HEK293 (cell line): ENCODE measurements around the gene RPS18.

Experiments used
- GLIS1 ChIP-seq: fragments of 450-650 bp; formaldehyde crosslinking; IDR thresholded peaks from 2 replicates; pipeline ENCODE4 v1.5.1; 2016; ENCODE audit warnings: missing biosample characterization, missing genetic modification characterization
- GLIS2 ChIP-seq: fragments of 450-650 bp; formaldehyde crosslinking; IDR thresholded peaks from 2 replicates; pipeline ENCODE4 v1.5.1; 2016; ENCODE audit warnings: missing biosample characterization, missing genetic modification characterization
- SP2 ChIP-seq: fragments of 450-650 bp; formaldehyde crosslinking; IDR thresholded peaks from 2 replicates; pipeline ENCODE4 v1.5.1; 2016; ENCODE audit warnings: missing biosample characterization, missing genetic modification characterization
- SP3 ChIP-seq: fragments of 450-650 bp; formaldehyde crosslinking; IDR thresholded peaks from 2 replicates; pipeline ENCODE4 v1.5.1; 2016; ENCODE audit warnings: missing biosample characterization, missing genetic modification characterization
- ZBTB20 ChIP-seq: fragments of 450-650 bp; formaldehyde crosslinking; IDR thresholded peaks from 2 replicates; pipeline ENCODE4 v1.5.1; 2016; ENCODE audit warnings: missing biosample characterization, missing genetic modification characterization
- ZBTB7A ChIP-seq: fragments of 450-650 bp; formaldehyde crosslinking; IDR thresholded peaks from 2 replicates; pipeline ENCODE4 v1.5.1; 2016; ENCODE audit warnings: low read depth, missing biosample characterization, missing genetic modification characterization
- ZFP69B ChIP-seq: fragments of 450-650 bp; formaldehyde crosslinking; IDR thresholded peaks from 2 replicates; pipeline ENCODE4 v1.5.1; 2016; ENCODE audit warnings: missing biosample characterization, missing genetic modification characterization
- ZNF10 ChIP-seq: fragments of 450-650 bp; formaldehyde crosslinking; IDR thresholded peaks from 2 replicates; pipeline ENCODE4 v1.5.1; 2017; ENCODE audit warnings: missing biosample characterization, missing genetic modification characterization
- ZNF175 ChIP-seq: fragments of 450-650 bp; formaldehyde crosslinking; IDR thresholded peaks from 2 replicates; pipeline ENCODE4 v1.5.1; 2016; ENCODE audit warnings: missing biosample characterization, missing genetic modification characterization
- ZNF202 ChIP-seq: fragments of 450-650 bp; formaldehyde crosslinking; IDR thresholded peaks from 2 replicates; pipeline ENCODE4 v1.5.1; 2016; ENCODE audit warnings: missing biosample characterization, missing genetic modification characterization, borderline replicate concordance
- ZNF24 ChIP-seq: fragments of 450-650 bp; formaldehyde crosslinking; IDR thresholded peaks from 2 replicates; pipeline ENCODE4 v1.5.1; 2016; ENCODE audit warnings: missing biosample characterization, missing genetic modification characterization
- ZNF248 ChIP-seq: fragments of 450-650 bp; formaldehyde crosslinking; IDR thresholded peaks from 2 replicates; pipeline ENCODE4 v1.5.1; 2017; ENCODE audit warnings: missing biosample characterization, missing genetic modification characterization
- ZNF292 ChIP-seq: fragments of 450-650 bp; formaldehyde crosslinking; IDR thresholded peaks from 2 replicates; pipeline ENCODE4 v1.5.1; 2016; ENCODE audit warnings: low read depth, missing biosample characterization, missing genetic modification characterization, borderline replicate concordance
- ZNF473 ChIP-seq: fragments of 450-650 bp; formaldehyde crosslinking; IDR thresholded peaks from 2 replicates; pipeline ENCODE4 v1.5.1; 2017; ENCODE audit warnings: missing biosample characterization, missing genetic modification characterization
- ZNF521 ChIP-seq: fragments of 450-650 bp; formaldehyde crosslinking; IDR thresholded peaks from 2 replicates; pipeline ENCODE4 v1.5.1; 2017; ENCODE audit warnings: missing biosample characterization, mild to moderate bottlenecking, missing genetic modification characterization
- ZNF571 ChIP-seq: fragments of 450-650 bp; formaldehyde crosslinking; IDR thresholded peaks from 2 replicates; pipeline ENCODE4 v1.5.0; 2017; ENCODE audit warnings: missing biosample characterization, missing genetic modification characterization
- ZNF585B ChIP-seq: fragments of 450-650 bp; formaldehyde crosslinking; IDR thresholded peaks from 2 replicates; pipeline ENCODE4 v1.5.1; 2016; ENCODE audit warnings: missing biosample characterization, missing genetic modification characterization
- ZSCAN30 ChIP-seq: fragments of 450-650 bp; IDR thresholded peaks from 2 replicates; pipeline ENCODE4 v1.5.1; 2018; ENCODE audit warnings: missing biosample characterization, mild to moderate bottlenecking, missing genetic modification characterization, moderate library complexity
- TF ChIP-seq, protein P1 (sequence below): fragments of 450-650 bp; formaldehyde crosslinking; IDR thresholded peaks from 2 replicates; pipeline ENCODE4; 2016; ENCODE audit warnings: missing biosample characterization, missing genetic modification characterization
- TF ChIP-seq, protein P2 (sequence below): fragments of 450-650 bp; formaldehyde crosslinking; IDR thresholded peaks from 2 replicates; pipeline ENCODE4 v1.5.1; 2016; ENCODE audit warnings: missing biosample characterization, missing genetic modification characterization
- TF ChIP-seq, protein P3 (sequence below): fragments of 450-650 bp; formaldehyde crosslinking; IDR thresholded peaks from 2 replicates; pipeline ENCODE4 v1.5.1; 2017; ENCODE audit warnings: missing biosample characterization, missing genetic modification characterization
- TF ChIP-seq, protein P4 (sequence below): fragments of 450-650 bp; formaldehyde crosslinking; IDR thresholded peaks from 2 replicates; pipeline ENCODE4 v1.5.1; 2017; ENCODE audit warnings: missing biosample characterization, missing genetic modification characterization
- TF ChIP-seq, protein P5 (sequence below): fragments of 450-650 bp; formaldehyde crosslinking; IDR thresholded peaks from 2 replicates; pipeline ENCODE4 v1.5.1; 2016; ENCODE audit warnings: missing biosample characterization, missing genetic modification characterization
- TF ChIP-seq, protein P6 (sequence below): fragments of 450-650 bp; formaldehyde crosslinking; conservative IDR thresholded peaks from 2 replicates; pipeline ENCODE4 v1.5.1; 2016; ENCODE audit warnings: low read depth, missing biosample characterization, missing genetic modification characterization

Gene RPS18

DNA sequence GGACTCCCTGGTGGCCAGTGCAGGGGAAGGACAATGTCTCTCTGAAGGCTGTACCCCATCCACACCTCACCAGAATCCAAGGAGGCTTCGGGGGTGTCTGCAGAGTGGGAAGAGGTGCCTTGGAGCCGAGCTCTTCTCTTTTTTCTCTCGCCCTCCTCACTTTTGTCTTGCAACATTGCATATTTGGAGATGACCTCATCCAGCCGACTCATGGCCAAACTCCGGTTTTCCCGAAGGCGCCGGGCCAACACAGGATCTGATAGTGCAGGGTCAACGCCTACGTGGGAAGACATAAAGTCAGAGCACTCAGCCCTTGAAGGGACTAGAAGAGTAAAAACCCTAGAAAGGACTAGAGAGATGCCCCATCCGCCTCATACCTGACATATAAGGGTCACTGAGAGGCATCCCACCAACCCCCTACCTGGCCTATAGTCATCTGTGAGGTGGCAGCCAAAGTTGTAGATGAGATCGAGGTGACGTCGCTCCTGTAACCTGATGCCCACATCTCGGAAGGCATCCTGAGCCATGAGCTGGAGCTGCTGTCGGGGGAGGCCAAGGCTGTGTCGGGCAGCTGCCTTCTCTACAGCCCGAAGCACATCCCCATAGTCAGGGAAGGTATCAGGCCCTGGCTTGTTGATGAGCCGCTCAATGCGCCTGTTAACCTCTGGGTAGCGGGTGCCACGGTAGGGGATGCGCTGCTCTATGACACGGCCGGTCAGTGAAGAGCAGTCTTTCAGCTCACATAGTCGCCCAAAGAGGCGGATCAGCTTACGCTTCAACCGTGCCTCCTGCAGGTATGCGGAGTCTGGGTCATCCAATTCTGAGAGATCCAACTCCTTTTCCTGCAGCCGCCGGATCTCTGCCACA lies 48.7 kb downstream of the RPS18 start (continued):
- TF ChIP-seq, protein P1, sequence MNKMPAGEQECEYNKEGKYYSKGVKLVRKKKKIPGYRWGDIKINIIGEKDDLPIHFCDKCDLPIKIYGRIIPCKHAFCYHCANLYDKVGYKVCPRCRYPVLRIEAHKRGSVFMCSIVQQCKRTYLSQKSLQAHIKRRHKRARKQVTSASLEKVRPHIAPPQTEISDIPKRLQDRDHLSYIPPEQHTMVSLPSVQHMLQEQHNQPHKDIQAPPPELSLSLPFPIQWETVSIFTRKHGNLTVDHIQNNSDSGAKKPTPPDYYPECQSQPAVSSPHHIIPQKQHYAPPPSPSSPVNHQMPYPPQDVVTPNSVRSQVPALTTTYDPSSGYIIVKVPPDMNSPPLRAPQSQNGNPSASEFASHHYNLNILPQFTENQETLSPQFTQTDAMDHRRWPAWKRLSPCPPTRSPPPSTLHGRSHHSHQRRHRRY (tag by site-specific recombination): no peak
- no peak for TF ChIP-seq ZNF202 (tag by site-specific recombination)
- TF ChIP-seq, protein P2, sequence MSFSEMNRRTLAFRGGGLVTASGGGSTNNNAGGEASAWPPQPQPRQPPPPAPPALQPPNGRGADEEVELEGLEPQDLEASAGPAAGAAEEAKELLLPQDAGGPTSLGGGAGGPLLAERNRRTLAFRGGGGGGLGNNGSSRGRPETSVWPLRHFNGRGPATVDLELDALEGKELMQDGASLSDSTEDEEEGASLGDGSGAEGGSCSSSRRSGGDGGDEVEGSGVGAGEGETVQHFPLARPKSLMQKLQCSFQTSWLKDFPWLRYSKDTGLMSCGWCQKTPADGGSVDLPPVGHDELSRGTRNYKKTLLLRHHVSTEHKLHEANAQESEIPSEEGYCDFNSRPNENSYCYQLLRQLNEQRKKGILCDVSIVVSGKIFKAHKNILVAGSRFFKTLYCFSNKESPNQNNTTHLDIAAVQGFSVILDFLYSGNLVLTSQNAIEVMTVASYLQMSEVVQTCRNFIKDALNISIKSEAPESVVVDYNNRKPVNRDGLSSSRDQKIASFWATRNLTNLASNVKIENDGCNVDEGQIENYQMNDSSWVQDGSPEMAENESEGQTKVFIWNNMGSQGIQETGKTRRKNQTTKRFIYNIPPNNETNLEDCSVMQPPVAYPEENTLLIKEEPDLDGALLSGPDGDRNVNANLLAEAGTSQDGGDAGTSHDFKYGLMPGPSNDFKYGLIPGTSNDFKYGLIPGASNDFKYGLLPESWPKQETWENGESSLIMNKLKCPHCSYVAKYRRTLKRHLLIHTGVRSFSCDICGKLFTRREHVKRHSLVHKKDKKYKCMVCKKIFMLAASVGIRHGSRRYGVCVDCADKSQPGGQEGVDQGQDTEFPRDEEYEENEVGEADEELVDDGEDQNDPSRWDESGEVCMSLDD (tag by site-specific recombination): peak; percentile 33; the same call in 1 of the 2 replicates
- TF ChIP-seq ZNF571 (tag by site-specific recombination): no peak
- no peak for TF ChIP-seq ZNF292
- TF ChIP-seq, protein P3, sequence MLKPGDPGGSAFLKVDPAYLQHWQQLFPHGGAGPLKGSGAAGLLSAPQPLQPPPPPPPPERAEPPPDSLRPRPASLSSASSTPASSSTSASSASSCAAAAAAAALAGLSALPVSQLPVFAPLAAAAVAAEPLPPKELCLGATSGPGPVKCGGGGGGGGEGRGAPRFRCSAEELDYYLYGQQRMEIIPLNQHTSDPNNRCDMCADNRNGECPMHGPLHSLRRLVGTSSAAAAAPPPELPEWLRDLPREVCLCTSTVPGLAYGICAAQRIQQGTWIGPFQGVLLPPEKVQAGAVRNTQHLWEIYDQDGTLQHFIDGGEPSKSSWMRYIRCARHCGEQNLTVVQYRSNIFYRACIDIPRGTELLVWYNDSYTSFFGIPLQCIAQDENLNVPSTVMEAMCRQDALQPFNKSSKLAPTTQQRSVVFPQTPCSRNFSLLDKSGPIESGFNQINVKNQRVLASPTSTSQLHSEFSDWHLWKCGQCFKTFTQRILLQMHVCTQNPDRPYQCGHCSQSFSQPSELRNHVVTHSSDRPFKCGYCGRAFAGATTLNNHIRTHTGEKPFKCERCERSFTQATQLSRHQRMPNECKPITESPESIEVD (tag by site-specific recombination): no peak
- TF ChIP-seq SP2 (tag by site-specific recombination): no peak; the same call in 1 of the 2 replicates
- no peak for TF ChIP-seq ZNF248 (tag by site-specific recombination)
- TF ChIP-seq ZSCAN30 (tag by site-specific recombination): no peak
- TF ChIP-seq, protein P4, sequence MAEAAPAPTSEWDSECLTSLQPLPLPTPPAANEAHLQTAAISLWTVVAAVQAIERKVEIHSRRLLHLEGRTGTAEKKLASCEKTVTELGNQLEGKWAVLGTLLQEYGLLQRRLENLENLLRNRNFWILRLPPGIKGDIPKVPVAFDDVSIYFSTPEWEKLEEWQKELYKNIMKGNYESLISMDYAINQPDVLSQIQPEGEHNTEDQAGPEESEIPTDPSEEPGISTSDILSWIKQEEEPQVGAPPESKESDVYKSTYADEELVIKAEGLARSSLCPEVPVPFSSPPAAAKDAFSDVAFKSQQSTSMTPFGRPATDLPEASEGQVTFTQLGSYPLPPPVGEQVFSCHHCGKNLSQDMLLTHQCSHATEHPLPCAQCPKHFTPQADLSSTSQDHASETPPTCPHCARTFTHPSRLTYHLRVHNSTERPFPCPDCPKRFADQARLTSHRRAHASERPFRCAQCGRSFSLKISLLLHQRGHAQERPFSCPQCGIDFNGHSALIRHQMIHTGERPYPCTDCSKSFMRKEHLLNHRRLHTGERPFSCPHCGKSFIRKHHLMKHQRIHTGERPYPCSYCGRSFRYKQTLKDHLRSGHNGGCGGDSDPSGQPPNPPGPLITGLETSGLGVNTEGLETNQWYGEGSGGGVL: 0 out of 2 replicates have a peak, but pooled peaks have one; percentile 9
- TF ChIP-seq ZBTB7A (tag by site-specific recombination): no peak
- TF ChIP-seq SP3 (tag by site-specific recombination): peak; percentile 40
- TF ChIP-seq ZNF10: no peak
- peak; percentile 76; the same call in 1 of the 2 replicates for TF ChIP-seq ZNF24 (tag by site-specific recombination)
- TF ChIP-seq ZNF585B: no peak
- TF ChIP-seq, protein P5, sequence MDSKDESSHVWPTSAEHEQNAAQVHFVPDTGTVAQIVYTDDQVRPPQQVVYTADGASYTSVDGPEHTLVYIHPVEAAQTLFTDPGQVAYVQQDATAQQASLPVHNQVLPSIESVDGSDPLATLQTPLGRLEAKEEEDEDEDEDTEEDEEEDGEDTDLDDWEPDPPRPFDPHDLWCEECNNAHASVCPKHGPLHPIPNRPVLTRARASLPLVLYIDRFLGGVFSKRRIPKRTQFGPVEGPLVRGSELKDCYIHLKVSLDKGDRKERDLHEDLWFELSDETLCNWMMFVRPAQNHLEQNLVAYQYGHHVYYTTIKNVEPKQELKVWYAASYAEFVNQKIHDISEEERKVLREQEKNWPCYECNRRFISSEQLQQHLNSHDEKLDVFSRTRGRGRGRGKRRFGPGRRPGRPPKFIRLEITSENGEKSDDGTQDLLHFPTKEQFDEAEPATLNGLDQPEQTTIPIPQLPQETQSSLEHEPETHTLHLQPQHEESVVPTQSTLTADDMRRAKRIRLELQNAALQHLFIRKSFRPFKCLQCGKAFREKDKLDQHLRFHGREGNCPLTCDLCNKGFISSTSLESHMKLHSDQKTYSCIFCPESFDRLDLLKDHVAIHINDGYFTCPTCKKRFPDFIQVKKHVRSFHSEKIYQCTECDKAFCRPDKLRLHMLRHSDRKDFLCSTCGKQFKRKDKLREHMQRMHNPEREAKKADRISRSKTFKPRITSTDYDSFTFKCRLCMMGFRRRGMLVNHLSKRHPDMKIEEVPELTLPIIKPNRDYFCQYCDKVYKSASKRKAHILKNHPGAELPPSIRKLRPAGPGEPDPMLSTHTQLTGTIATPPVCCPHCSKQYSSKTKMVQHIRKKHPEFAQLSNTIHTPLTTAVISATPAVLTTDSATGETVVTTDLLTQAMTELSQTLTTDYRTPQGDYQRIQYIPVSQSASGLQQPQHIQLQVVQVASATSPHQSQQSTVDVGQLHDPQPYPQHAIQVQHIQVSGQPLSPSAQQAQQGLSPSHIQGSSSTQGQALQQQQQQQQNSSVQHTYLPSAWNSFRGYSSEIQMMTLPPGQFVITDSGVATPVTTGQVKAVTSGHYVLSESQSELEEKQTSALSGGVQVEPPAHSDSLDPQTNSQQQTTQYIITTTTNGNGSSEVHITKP (tag by site-specific recombination): peak; percentile 56
- peak; percentile 64 for TF ChIP-seq ZBTB20
- no peak for TF ChIP-seq ZNF473 (tag by site-specific recombination)
- TF ChIP-seq ZFP69B: peak; percentile 46; the same call in 1 of the 2 replicates
- no peak for TF ChIP-seq ZNF175
- TF ChIP-seq ZNF521 (tag by site-specific recombination): no peak
- TF ChIP-seq GLIS1 (tag by site-specific recombination): peak; percentile 64
- TF ChIP-seq, protein P6, sequence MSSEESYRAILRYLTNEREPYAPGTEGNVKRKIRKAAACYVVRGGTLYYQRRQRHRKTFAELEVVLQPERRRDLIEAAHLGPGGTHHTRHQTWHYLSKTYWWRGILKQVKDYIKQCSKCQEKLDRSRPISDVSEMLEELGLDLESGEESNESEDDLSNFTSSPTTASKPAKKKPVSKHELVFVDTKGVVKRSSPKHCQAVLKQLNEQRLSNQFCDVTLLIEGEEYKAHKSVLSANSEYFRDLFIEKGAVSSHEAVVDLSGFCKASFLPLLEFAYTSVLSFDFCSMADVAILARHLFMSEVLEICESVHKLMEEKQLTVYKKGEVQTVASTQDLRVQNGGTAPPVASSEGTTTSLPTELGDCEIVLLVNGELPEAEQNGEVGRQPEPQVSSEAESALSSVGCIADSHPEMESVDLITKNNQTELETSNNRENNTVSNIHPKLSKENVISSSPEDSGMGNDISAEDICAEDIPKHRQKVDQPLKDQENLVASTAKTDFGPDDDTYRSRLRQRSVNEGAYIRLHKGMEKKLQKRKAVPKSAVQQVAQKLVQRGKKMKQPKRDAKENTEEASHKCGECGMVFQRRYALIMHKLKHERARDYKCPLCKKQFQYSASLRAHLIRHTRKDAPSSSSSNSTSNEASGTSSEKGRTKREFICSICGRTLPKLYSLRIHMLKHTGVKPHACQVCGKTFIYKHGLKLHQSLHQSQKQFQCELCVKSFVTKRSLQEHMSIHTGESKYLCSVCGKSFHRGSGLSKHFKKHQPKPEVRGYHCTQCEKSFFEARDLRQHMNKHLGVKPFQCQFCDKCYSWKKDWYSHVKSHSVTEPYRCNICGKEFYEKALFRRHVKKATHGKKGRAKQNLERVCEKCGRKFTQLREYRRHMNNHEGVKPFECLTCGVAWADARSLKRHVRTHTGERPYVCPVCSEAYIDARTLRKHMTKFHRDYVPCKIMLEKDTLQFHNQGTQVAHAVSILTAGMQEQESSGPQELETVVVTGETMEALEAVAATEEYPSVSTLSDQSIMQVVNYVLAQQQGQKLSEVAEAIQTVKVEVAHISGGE (tag by site-specific recombination): no peak
- peak; percentile 66; the same call in 1 of the 2 replicates for TF ChIP-seq GLIS2 (tag by site-specific recombination)
